Parathyroid adenoma (tissue), 2 donors: ENCODE results near the gene KLHL8.
A peak's percentile ranks its signal among the peaks of the same experiment; 100 is the strongest.
"Not testable (repeated sequence)": the region's sequence is repeated elsewhere in the genome, so short reads cannot be mapped to it uniquely, and the experiment has no call there.

Source experiments
- H2AFZ ChIP-seq: fragments of 300-600 bp; sonication (generic); one replicate; pipeline ENCODE4 v1.7.0; 2017; ENCODE audit warnings: antibody characterized with exemption, mild to moderate bottlenecking
- H3K27ac ChIP-seq: fragments of 300-600 bp; sonication (generic); one replicate; pipeline ENCODE4 v1.7.0; 2017
- H3K27me3 ChIP-seq: fragments of 300-600 bp; sonication (generic); one replicate; pipeline ENCODE4 v1.7.0; 2017; ENCODE audit warnings: low read length; ENCODE audit not compliant: control insufficient read depth, insufficient read depth
- H3K36me3 ChIP-seq: fragments of 300-600 bp; sonication (generic); one replicate; pipeline ENCODE4 v1.7.0; 2017; ENCODE audit warnings: low read length; ENCODE audit not compliant: control insufficient read depth, insufficient read depth
- H3K4me1 ChIP-seq: fragments of 300-600 bp; sonication (generic); one replicate; pipeline ENCODE4 v1.7.0; 2017; ENCODE audit warnings: control low read depth
- H3K4me2 ChIP-seq: fragments of 300-600 bp; sonication (generic); one replicate; pipeline ENCODE4 v1.7.0; 2017; ENCODE audit warnings: low read length
- H3K4me3 ChIP-seq: fragments of 300-600 bp; sonication (generic); one replicate; pipeline ENCODE4 v1.7.0; 2017; ENCODE audit warnings: low read depth, low read length
- H3K79me2 ChIP-seq: fragments of 300-600 bp; sonication (generic); one replicate; pipeline ENCODE4 v1.7.0; 2017; ENCODE audit warnings: control low read depth
- H3K9ac ChIP-seq: fragments of 300-600 bp; sonication (generic); one replicate; pipeline ENCODE4 v1.7.0; 2017; ENCODE audit warnings: mild to moderate bottlenecking
- H3K9me3 ChIP-seq: fragments of 300-600 bp; sonication (generic); one replicate; pipeline ENCODE4 v1.7.0; 2017; ENCODE audit warnings: low read length; ENCODE audit not compliant: control insufficient read depth
- CTCF ChIP-seq: fragments of 300-600 bp; sonication (generic); IDR thresholded peaks from one replicate; pipeline ENCODE4 v1.7.0; 2017; ENCODE audit warnings: antibody characterized with exemption, mild to moderate bottlenecking
- donor health status: primary hyperparathyroidism.

KLHL8 gene

DNA sequence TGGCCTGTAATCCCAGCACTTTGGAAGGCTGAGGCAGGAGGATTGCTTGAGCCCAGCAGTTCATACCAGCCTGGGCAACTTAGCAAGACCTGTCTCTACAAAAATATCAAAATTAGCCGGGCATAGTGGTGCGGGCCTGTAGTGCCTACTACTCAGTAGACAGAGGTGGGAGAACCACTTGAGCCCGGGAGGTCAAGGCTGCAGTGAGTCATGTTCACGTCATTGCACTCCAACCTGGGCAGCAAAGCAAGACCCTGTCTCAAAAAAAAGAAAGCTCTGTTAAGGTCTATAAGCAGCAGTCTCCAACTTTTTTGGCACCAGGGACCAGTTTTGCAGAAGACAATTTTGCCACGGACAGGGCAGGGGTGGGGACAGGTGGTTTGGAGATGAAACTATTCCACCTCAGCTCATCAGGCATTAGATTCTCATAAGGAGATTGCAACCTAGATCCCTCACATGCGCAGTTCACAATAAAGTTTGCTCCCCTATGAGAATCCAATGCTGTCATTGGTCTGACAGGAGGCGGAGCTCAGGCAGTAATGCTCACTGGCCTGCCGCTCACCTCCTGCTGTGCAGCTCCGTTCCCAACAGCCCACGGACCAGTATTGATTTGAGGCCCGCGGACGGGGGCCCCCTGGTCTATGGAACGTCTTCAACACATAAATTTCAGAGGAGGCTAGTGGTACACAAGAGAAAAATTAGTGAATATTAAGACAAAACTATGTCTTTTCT, 67.9 kb downstream of the KLHL8 start:
- no peak overlapping the region for H3K9ac ChIP-seq

GRCh38 chr4:87151730-87152129, 68.7 kb downstream of the KLHL8 start:
- H3K79me2 ChIP-seq, result no peaks in the 10 kb centered on the region
- no peak overlapping the region for H3K9ac ChIP-seq
- H3K9me3 ChIP-seq, result no peaks in the 10 kb centered on the region
- no peak overlapping the region for H3K4me2 ChIP-seq
- no peaks in the 10 kb centered on the region for H3K27me3 ChIP-seq
- no peak overlapping the region for H3K27ac ChIP-seq
- no peaks in the 10 kb centered on the region for H3K4me1 ChIP-seq
- no peaks in the 10 kb centered on the region for H3K36me3 ChIP-seq
- no peak overlapping the region for H3K4me3 ChIP-seq
- no peak overlapping the region for H2AFZ ChIP-seq
- no peak for TF ChIP-seq CTCF

More for the DNA sequence above, 67.9 kb downstream of the KLHL8 start:
- H3K36me3 ChIP-seq, result no peaks in the 10 kb centered on the region
- no peaks in the 10 kb centered on the region for H3K79me2 ChIP-seq
- no peak overlapping the region for H3K4me2 ChIP-seq
- no peaks in the 10 kb centered on the region for H3K4me1 ChIP-seq
- TF ChIP-seq CTCF, result no peak
- no peak overlapping the region for H3K4me3 ChIP-seq
- no peak overlapping the region for H2AFZ ChIP-seq
- H3K27me3 ChIP-seq, result no peaks in the 10 kb centered on the region
- H3K9me3 ChIP-seq, result no peaks in the 10 kb centered on the region
- H3K27ac ChIP-seq, result no peak overlapping the region

DNA sequence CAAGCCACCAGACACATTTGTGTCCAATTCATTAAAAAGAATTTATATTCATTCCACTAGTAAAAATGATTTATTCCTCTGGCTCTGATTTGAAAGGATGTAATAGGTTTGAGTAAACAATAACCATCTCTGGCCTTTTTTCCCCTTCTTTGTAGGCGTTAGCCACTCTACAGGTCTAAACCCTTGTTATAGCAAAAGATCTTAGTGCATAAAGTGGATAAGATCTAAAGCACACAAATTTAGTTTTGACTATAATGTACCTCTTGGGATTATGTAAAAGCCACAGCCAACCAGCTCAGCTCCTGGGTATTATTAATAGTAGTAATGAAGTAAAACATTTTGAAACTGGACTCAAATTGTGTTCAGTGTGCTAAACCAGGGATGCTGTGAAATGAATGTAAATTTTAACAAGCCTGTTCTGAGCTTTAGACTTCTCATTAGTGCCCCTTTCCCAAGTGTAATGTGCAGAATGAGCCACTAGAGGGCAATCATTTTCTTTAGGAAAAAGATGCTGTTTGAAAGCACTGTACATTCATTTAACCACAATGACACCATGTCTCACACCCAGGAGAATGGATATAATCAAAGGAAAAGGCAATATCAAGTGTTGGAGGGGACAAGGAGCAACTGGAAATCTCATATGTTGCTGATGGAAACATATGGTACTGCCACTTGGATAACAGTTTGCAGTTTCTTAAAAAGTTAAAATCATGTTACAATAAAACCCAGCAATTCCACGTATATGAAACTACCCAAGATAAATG, 69.7 kb downstream of the KLHL8 start:
- TF ChIP-seq CTCF, result peak; percentile 74
- Histone ChIP-seq H3K9ac (no peak overlapping the region), H3K79me2 (no peaks in the 10 kb centered on the region), H3K4me3 (no peak overlapping the region), H2AFZ (no peak overlapping the region), H3K4me1 (no peaks in the 10 kb centered on the region), H3K9me3 (no peaks in the 10 kb centered on the region), H3K36me3 (no peaks in the 10 kb centered on the region), H3K4me2 (no peak overlapping the region), H3K27ac (no peak overlapping the region), H3K27me3 (no peaks in the 10 kb centered on the region)

GRCh38 chr4:87147116-87147515, 73.3 kb downstream of the KLHL8 start:
- TF ChIP-seq CTCF, result no peak
- no peak overlapping the region for H3K9ac ChIP-seq
- H2AFZ ChIP-seq, result no peak overlapping the region
- H3K4me2 ChIP-seq, result no peak overlapping the region
- H3K36me3 ChIP-seq, result no peaks in the 10 kb centered on the region
- H3K27me3 ChIP-seq, result no peaks in the 10 kb centered on the region
- no peaks in the 10 kb centered on the region for H3K79me2 ChIP-seq
- no peak overlapping the region for H3K4me3 ChIP-seq
- H3K9me3 ChIP-seq, result no peaks in the 10 kb centered on the region
- no peak overlapping the region for H3K27ac ChIP-seq
- H3K4me1 ChIP-seq, result no peaks in the 10 kb centered on the region

DNA sequence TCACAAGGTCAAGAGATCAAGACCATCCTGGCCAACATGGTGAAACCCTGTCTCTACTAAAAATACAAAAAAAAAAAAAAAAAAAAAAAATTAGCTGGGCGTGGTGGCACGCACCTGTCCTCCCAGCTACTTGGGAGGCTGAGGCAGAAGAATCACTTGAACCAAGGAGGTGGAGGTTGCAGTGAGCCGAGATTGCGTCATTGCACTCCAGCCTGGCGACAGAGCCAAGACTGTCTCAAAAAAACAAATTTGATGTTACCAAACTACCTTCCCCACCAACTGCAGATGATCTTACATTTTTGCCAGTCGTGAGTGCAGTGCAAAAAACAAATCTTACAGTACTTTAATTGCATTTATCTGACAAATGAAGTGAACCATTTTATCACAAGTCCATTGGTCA, 74.5 kb downstream of the KLHL8 start:
- H3K79me2 ChIP-seq, H3K9ac ChIP-seq: not testable (repeated sequence)

More for the DNA sequence above, 74.5 kb downstream of the KLHL8 start:
- not testable (repeated sequence) for H3K4me2 ChIP-seq, H3K9me3 ChIP-seq, H3K27ac ChIP-seq, H3K4me1 ChIP-seq, H3K4me3 ChIP-seq, H3K27me3 ChIP-seq, H3K36me3 ChIP-seq, H2AFZ ChIP-seq
